HEK293T (cell line): ENCODE results near the gene ZNRF1.

Source experiments
- ARNT ChIP-seq: fragments of 450-650 bp; IDR thresholded peaks from 2 replicates; pipeline ENCODE4 v1.6.1; 2017; ENCODE audit warnings: mild to moderate bottlenecking
- BHLHE40 ChIP-seq: fragments of 450-650 bp; IDR thresholded peaks from 2 replicates; pipeline ENCODE4 v1.6.1; 2016; ENCODE audit warnings: mild to moderate bottlenecking, moderate library complexity, borderline replicate concordance
- ELF4 ChIP-seq: fragments of 450-650 bp; IDR thresholded peaks from 2 replicates; pipeline ENCODE4 v1.6.1; 2017; ENCODE audit warnings: antibody characterized with exemption
- FOXA1 ChIP-seq: fragments of 450-650 bp; IDR thresholded peaks from 2 replicates; pipeline ENCODE4 v1.6.1; 2016; ENCODE audit warnings: mild to moderate bottlenecking
- FOXK2 ChIP-seq: fragments of 450-650 bp; IDR thresholded peaks from 2 replicates; pipeline ENCODE4 v1.6.1; 2016; ENCODE audit warnings: mild to moderate bottlenecking
- FOXM1 ChIP-seq: fragments of 450-650 bp; IDR thresholded peaks from 2 replicates; pipeline ENCODE4 v1.6.1; 2017; ENCODE audit warnings: mild to moderate bottlenecking, borderline replicate concordance
- HDGF ChIP-seq: fragments of 450-650 bp; IDR thresholded peaks from 2 replicates; pipeline ENCODE4 v1.6.1; 2017; ENCODE audit warnings: antibody characterized with exemption, borderline replicate concordance
- L3MBTL2 ChIP-seq: fragments of 450-650 bp; conservative IDR thresholded peaks from 2 replicates; pipeline ENCODE4 v1.6.1; 2016; ENCODE audit warnings: mild to moderate bottlenecking
- LEF1 ChIP-seq: fragments of 450-650 bp; IDR thresholded peaks from 2 replicates; pipeline ENCODE4 v1.6.1; 2017; ENCODE audit warnings: mild to moderate bottlenecking, borderline replicate concordance
- NFRKB ChIP-seq: fragments of 450-650 bp; IDR thresholded peaks from 2 replicates; pipeline ENCODE4 v1.6.1; 2016; ENCODE audit warnings: mild to moderate bottlenecking, moderate library complexity
- SP1 ChIP-seq: fragments of 450-650 bp; IDR thresholded peaks from 2 replicates; pipeline ENCODE4 v1.6.1; 2017
- SUZ12 ChIP-seq: fragments of 450-650 bp; IDR thresholded peaks from 2 replicates; pipeline ENCODE4 v1.6.1; 2016; ENCODE audit warnings: mild to moderate bottlenecking
- ZNF384 ChIP-seq: fragments of 450-650 bp; IDR thresholded peaks from 2 replicates; pipeline ENCODE4 v1.6.1; 2016

DNA sequence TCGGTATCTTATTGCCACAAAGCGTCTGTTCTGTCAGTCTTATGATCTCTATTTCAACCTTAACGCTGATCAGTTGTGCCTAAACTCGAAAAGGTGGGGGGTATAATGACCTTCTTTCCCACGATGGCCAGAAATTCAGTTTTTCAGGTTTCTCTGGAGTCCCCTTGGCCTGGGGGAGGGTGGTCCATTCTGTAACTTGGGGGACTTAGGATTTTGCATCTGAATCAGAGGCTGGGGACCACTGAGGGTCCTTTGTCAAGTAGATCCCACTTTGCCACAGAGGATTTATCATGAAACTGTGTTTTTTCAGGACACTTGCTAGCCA is 7.6 kb upstream of the ZNRF1 start:
- TF ChIP-seq HDGF (no peak), SUZ12 (no peak), SP1 (no peak), BHLHE40 (no peak), NFRKB (no peak), ELF4 (no peak), LEF1 (no peak), ARNT (no peak), ZNF384 (no peak), FOXA1 (no peak), L3MBTL2 (no peak), FOXK2 (no peak), FOXM1 (no peak)
